ENCODE results near the gene CFAP46. TPM values are rescaled to one million over a fixed set of nuclear protein-coding genes. Genes with fewer than 3 reads are reported as not detected.

The CFAP46 gene
- total RNA-seq, 2 donors from 2014 or later: 0.45 TPM; not detected in 1

Other genes with a start within 250 kb of the CFAP46 start
- not detected for gene NKX6-2, start 156.4 kb downstream of the CFAP46 start, total RNA-seq
- gene ADGRA1, start 145.4 kb upstream of the CFAP46 start, total RNA-seq: not detected
- gene KNDC1, start 217.6 kb upstream of the CFAP46 start, total RNA-seq: under 1 TPM in 1 of 2 donors, not detected in 1; 0.07 TPM